LHCN-M2 (cell line): ENCODE results near the gene SRCIN1. TPM values are rescaled to one million over a fixed set of nuclear protein-coding genes. Genes with fewer than 3 reads are reported as not detected.

Experiments used
- DNase-seq: peaks from one replicate; pipeline ENCODE4 v3.0.0-alpha.2; 2012; ENCODE audit warnings: low read depth
- total RNA-seq: library from RNA; depleted of rRNA; stranded (reverse); fragments of >200 nt; gene quantifications from 2 replicates; pipeline ENCODE4 v1.2.3, GENCODE V29; 2014

Gene SRCIN1
- total RNA-seq, 1 experiment from 2014 or later: not detected

GRCh38 chr17:38600416-38600815, 5.3 kb downstream of the SRCIN1 start:
- DNase-seq: no peak

DNA sequence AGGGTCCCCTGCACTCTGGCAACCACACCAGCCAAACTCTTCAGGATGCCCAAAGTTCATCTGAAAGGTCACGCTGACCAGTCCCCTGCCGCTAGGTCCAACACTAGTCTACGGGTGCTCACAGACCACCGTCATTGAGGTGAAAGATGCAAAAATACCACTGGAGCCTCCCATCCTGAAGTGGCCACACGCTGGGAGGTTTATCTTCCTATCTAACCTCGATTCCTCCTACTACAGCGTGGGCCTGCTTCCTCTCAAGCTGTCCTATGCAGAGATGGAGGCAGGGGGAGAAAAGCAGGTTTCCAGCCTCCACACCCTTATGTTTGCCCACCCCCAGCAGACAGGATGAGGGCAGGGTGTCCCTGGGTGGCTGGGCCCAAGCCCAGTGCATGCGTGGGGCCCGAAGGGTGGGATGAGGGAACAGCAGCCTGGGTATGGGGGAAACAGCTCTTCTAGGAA, 6.3 kb downstream of the SRCIN1 start:
- no peak for DNase-seq

DNA sequence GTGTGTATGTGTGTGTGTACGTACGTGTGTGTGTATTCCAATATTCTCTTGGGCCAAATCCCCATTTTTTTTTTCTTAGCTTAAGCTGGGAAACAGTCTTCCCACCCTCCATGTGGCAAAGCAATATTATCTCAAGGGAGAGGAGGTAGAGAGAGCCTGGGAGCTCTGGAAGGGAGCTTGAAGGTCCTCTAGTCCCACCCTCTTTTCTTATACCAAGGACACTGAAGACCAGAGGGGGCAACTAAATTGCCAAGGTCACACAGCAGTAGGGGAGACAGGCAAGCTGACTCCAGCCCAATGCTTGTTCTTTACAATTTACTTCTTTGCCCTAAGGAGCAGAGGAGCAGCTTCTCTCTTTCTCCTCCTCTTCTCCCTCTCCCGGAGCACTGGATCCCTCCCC, 6.8 kb downstream of the SRCIN1 start:
- no peak for DNase-seq

DNA sequence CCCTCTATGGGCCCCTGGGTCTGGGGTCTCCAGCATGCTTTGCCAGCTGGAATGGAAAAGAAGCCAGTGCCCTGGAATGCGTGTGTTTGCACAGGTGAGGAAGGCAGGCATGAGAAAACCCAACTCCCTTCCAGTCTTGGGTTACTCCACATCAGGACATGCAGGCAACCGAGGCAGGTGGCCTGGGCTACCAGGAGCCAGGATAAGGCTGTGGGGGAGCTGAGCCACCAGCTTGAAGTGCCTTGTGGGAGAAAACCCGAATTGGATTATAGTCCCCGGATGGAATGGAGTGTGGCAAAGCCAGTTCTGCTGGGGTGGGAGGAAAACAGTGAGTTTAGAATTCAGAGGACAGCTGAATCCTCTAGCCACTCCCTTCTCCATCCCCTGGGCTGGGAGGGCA, 7.2 kb downstream of the SRCIN1 start:
- peak; percentile 69 for DNase-seq

GRCh38 chr17:38597375-38597774, 8.4 kb downstream of the SRCIN1 start:
- DNase-seq: no peak

GRCh38 chr17:38596651-38597050, 9.1 kb downstream of the SRCIN1 start:
- no peak for DNase-seq

- no peak for DNase-seq
Observed at GRCh38 chr17:38595892-38596291, 9.9 kb downstream of the SRCIN1 start.

DNA sequence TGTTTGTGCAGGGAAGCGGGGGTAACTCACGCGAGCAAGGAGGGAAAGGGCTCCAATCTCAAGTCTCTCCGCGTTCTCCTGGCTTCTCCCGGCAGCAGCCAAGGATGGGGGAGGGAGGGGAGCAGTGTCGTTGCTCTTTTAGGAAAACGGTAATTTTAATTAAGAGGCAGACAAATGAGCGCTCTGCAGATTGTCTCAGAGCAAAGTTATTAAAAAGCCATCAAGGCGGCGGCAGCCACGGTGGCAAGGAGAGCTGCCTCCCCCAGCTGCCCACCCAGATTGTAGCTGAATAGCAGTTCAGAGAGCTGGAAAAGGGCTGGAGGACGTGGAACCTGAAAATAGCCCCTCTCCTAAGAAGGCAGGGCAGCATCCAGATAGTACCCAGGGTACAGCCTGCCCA, 11.6 kb downstream of the SRCIN1 start:
- DNase-seq: no peak

DNA sequence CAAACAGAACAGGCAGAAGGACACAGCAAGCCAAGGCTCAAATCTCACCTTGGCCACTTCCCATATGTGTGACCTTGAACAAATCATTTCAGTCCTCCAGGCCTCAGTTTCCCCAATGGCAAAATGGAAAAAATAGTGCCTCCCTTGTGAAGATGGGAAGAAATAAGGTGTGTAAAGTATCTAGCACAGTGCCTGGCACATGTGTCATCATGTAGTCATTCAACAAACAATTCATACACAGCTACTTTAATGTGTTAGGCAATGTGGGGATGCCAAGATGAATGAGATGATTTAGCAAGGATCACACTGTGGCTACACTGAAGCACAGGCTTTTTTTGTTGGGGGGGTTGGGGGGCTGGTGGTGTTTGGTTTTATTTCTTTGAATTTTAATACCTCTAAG, 13.3 kb downstream of the SRCIN1 start:
- DNase-seq: no peak

- peak; percentile 44 for DNase-seq
Observed at GRCh38 chr17:38591759-38592241, 14.0 kb downstream of the SRCIN1 start.

DNA sequence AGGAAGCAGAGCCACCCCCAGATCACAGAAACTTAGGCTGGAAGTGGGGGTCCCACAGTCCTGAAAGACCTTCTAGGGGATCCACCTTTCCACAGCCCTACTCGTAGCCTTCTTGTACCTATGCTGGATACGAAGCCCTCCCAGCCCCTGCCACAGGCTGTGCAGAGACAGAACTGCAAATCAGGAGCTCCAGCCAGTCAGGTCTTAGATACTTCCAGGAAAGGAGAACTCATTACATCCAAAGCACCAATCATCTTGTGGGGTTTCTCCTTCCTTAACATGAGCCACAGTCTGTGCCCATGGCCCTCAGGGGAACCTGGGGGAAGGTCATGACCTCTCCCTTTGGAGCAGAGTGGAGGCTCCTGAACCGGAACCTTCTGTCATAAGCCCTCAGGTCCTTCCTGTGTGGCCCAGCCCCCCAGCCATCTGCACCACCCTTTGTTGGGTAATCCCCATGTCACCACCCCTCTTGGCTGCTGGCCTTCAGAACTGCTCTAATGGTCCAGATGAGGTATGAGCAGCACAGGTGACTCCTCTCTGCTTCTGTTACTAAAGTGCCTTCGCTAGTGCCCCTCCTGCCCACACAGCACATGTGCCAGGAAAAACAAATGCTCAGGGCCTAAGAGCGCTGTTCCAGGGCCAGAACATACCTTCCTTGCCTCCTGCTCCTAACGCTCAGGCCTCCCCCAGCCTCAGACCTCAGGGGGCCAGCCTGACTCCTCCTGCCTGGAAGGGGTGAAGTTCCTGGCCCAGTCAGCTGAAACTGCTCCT, 14.6 kb downstream of the SRCIN1 start:
- no peak for DNase-seq

- DNase-seq: no peak
Observed at GRCh38 chr17:38589462-38590114, 16.2 kb downstream of the SRCIN1 start.

DNA sequence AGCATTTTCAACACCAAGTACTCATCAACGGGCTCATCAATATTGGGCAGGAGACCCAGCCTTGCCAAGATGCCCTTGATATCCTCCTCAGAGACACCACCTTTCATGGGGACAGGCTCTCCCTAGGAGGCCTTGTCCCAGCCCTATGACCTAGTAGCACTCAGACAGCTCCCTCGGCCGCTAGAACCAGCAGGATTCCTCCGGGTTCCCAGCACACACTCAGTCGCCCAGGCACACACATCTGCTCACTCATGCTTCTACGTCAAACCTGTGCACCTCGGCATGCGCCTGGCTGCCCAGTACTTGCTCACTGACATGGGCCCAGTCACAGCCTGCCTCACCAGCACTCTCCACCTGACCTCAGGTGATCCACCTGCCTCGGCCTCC, 17.0 kb downstream of the SRCIN1 start:
- no peak for DNase-seq

GRCh38 chr17:38587947-38588787, 17.6 kb downstream of the SRCIN1 start:
- DNase-seq: no peak

GRCh38 chr17:38587203-38587602, 18.5 kb downstream of the SRCIN1 start:
- DNase-seq: no peak

DNA sequence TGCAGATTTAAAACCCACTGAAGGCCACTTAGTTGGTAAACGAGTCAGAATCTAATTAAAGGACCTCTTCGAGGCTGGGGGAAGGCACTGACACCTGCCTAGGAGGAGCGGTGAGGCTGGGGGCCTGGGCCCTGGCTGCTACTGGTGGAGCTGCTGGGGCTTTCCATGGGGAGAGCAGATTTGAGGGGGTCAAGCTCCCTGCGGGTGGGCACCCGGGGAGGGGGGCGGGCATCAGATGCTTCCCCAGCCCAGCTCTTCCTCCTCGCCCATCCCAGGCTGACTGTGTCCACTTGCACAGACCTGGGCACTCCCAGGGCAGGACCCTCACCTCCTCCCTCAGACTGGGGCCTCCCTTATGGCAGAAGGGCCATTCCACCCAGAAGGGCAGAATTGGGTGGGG, 19.0 kb downstream of the SRCIN1 start:
- no peak for DNase-seq

DNA sequence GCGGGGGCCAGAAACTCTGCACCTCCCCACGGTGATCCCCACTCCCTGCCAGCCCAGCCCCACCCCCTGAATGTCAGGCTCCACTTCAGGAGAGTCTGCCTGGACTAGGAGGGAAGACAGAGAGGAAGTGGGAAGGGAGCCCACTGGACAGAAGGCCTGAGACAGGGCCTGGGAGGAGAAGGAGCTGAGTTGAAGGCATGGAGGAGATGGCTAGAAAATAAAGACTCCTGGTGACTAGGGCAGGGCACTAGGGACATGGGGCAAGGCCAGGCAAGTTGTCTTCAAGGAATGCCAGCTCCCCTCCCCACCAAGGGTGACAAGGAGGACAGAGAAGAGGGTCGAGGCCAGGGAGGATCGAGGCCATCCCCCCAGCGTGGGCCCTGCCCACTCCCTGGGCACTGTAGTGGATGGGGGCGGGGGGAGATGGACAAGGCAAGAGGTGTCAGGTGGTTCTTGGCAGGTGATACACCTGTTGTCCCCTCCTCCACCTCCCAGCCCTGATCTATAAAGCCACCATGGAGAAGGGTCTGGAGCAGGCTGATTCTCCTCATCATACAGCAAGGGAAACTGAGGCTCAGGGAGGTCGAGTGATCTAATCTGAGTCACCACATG, 19.7 kb downstream of the SRCIN1 start:
- no peak for DNase-seq

GRCh38 chr17:38585056-38585917, 20.5 kb downstream of the SRCIN1 start:
- DNase-seq: no peak

DNA sequence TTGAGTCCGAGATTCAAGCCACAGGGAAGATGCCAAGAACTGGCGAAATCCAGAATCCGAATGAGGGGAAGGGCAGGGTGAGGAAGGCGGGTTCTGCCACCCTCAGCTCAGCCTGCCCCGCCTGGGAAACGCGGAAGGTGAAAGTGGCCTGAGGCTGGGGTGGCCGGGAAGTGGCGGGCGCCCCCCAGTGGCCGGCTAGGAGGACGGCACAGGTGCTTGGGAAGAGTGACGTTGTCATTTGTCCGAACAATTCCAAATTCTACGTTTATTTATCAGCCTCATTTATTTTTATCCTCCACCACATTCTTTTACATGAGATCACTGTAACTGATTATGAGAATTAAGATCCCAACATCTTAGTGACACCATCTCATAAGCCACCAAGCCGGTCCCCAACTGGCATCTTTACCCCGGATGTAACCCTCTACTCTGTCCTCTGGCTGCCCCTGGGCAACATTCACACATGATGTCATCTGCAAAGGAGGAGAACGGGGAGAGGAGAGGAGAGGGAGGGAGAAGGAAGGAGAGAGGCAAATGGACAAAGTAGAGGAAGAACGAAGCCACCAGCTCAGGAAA, 21.3 kb downstream of the SRCIN1 start:
- DNase-seq: peak; percentile 28

GRCh38 chr17:38583828-38584349, 21.9 kb downstream of the SRCIN1 start:
- DNase-seq: no peak
